ENCODE data around the gene TNFSF11. TPM values are rescaled to one million over a fixed set of nuclear protein-coding genes. Genes with fewer than 3 reads are reported as not detected.

Gene TNFSF11
- total and polyA plus RNA-seq, 4 donors, result 0.25 to 1.3 (median 0.25) TPM

- H3K27me3 ChIP-seq (ENCODE audit: control insufficient read depth in 4 of 4, insufficient read depth in 4 of 4, low read length in 3 of 4), result peaks cover 0 to 6% (median 1%) of the 10 kb centered on the region in 4 donors
- TF ChIP-seq HNF4A (conservative IDR thresholded peaks at IDR 0.05) (no peak), ATF3 (IDR thresholded peaks at IDR 0.05) (no peak), JUND (IDR thresholded peaks at IDR 0.05) (no peak), GABPA (IDR thresholded peaks at IDR 0.05 in 1 of 2, conservative IDR thresholded peaks at IDR 0.05 in 1 of 2) (no peak), RXRA (IDR thresholded peaks at IDR 0.05) (no peak), MAX (IDR thresholded peaks at IDR 0.05) (no peak), FOXA1 (IDR thresholded peaks at IDR 0.05) (no peak), FOXA2 (IDR thresholded peaks at IDR 0.05) (no peak), SP1 (IDR thresholded peaks at IDR 0.05) (no peak), YY1 (IDR thresholded peaks at IDR 0.05) (no peak), TAF1 (conservative IDR thresholded peaks at IDR 0.05) (no peak), CTCF (IDR thresholded peaks at IDR 0.05; ENCODE audit: low read depth, low read length, missing input control) (no peak), ZBTB33 (IDR thresholded peaks at IDR 0.05) (no peak), REST (IDR thresholded peaks at IDR 0.05) (no peak), NR2F2 (IDR thresholded peaks at IDR 0.05) (no peak), RAD21 (IDR thresholded peaks at IDR 0.05) (no peak), HNF4G (IDR thresholded peaks at IDR 0.05) (no peak), EGR1 (IDR thresholded peaks at IDR 0.05; ENCODE audit: low read depth in 2 of 2) (no peak)
- 93% methylated on average over 1 of the region's 1 CpG for WGBS
- no peaks in the 10 kb centered on the region for H3K36me3 ChIP-seq (ENCODE audit: control insufficient read depth in 4 of 4, insufficient read depth in 3 of 4, low read depth in 1 of 4, low read length in 3 of 4)
- DNase-seq (ENCODE audit: low spot score), result no peak
- H3K4me3 ChIP-seq (ENCODE audit: low read depth in 1 of 3, low read length in 3 of 3), result no peak overlapping the region
- no peak overlapping the region for H3K9ac ChIP-seq (ENCODE audit: low read depth in 1 of 2, low read length in 2 of 2)
- H3K27ac ChIP-seq (ENCODE audit: low read depth in 1 of 2, low read length in 2 of 2), result no peak overlapping the region
- no peaks in the 10 kb centered on the region for H3K9me3 ChIP-seq (ENCODE audit: control insufficient read depth in 4 of 4, low read length in 3 of 4)
- H3K4me1 ChIP-seq (ENCODE audit: control insufficient read depth in 4 of 4, insufficient read depth in 4 of 4, low read length in 3 of 4), result no peaks in the 10 kb centered on the region
Measured at GRCh38 chr13:42649831-42650230, 75.9 kb downstream of the TNFSF11 start.
